Measurements from ENCODE around the gene ASGR1.

GRCh38 chr17:7146115-7146514, 33.1 kb downstream of the ASGR1 start:
- TF ChIP-seq POLR2A (IDR thresholded peaks at IDR 0.05; ENCODE audit: low read length) (no peak), GATA1 (IDR thresholded peaks at IDR 0.05; ENCODE audit: low read depth, low read length) (no peak)
